HepG2 (cell line): ENCODE results near the gene FALEC. TPM values are rescaled to one million over a fixed set of nuclear protein-coding genes. Genes with fewer than 3 reads are reported as not detected.
A peak's percentile ranks its signal among the peaks of the same experiment; 100 is the strongest.

Experiments
- ARID4A ChIP-seq: sonication (generic); formaldehyde crosslinking; IDR thresholded peaks from 2 replicates; pipeline ENCODE4 v1.5.0; 2020; ENCODE audit warnings: mild to moderate bottlenecking, missing genetic modification reagents, borderline replicate concordance
- FOSL1 ChIP-seq: sonication (generic); formaldehyde crosslinking; IDR thresholded peaks from 2 replicates; pipeline ENCODE4 v1.9.0; 2021; ENCODE audit warnings: missing genetic modification reagents, borderline replicate concordance
- GATAD2A ChIP-seq: IDR thresholded peaks from 2 replicates; pipeline ENCODE4 v1.6.1; 2016
- HNF4A ChIP-seq: sonication (generic); formaldehyde crosslinking; IDR thresholded peaks from 2 replicates; pipeline ENCODE4 v1.4.0; 2020; ENCODE audit warnings: missing genetic modification reagents
- ZHX2 ChIP-seq, 2 experiments: sonication (generic) in 1 of 2; formaldehyde crosslinking in 1 of 2; IDR thresholded peaks; 2 replicates each; pipeline versions ENCODE4 v1.6.1 to v1.9.0; 2014 to 2022; ENCODE audit warnings: antibody characterized with exemption in 1 of 2, borderline replicate concordance in 1 of 2, inconsistent platforms in 1 of 2, low read depth in 1 of 2, missing genetic modification reagents in 1 of 2
- ZMYM3 ChIP-seq: sonication (generic); formaldehyde crosslinking; IDR thresholded peaks from 2 replicates; pipeline ENCODE4 v1.5.1; 2020; ENCODE audit warnings: mild to moderate bottlenecking, missing genetic modification reagents
- ZSCAN9 ChIP-seq: IDR thresholded peaks from 2 replicates; pipeline ENCODE4 v1.6.1; 2016; ENCODE audit warnings: borderline replicate concordance
- polyA plus RNA-seq, 8 experiments: library from polyadenylated mRNA; depleted of rRNA in 3 of 8; stranded (reverse) in 7 of 8; unstranded in 1 of 8; fragments of >200 nt; fragmentation: Illumina TruSeq in 4 of 8; extraction: Trizol in 4 of 8; gene quantifications; 2 replicates each; pipeline versions ENCODE4 v1.2.1 to v1.2.3, GENCODE V29; 2011 to 2016; ENCODE audit warnings: low read depth in 4 of 8, missing spikeins in 1 of 8, mixed read lengths in 1 of 8; ENCODE audit not compliant: insufficient read depth in 1 of 8
- total RNA-seq, 5 experiments: library from RNA; depleted of rRNA; stranded (reverse); fragments of >200 nt; fragmentation: Illumina TruSeq; extraction: Trizol; gene quantifications; 2 replicates each; pipeline ENCODE4 v1.2.3, GENCODE V29; 2016; ENCODE audit warnings: low read depth in 1 of 5
- TF ChIP-seq, protein P1 (sequence below): sonication (generic); formaldehyde crosslinking; conservative IDR thresholded peaks from 2 replicates; pipeline ENCODE4 v1.4.0; 2020; ENCODE audit warnings: missing genetic modification reagents
- TF ChIP-seq, protein P2 (sequence below): sonication (generic); formaldehyde crosslinking; IDR thresholded peaks from 2 replicates; pipeline ENCODE4 v1.5.0; 2020; ENCODE audit warnings: missing genetic modification reagents, mild to moderate bottlenecking, borderline replicate concordance
- TF ChIP-seq, protein P3 (sequence below): sonication (generic); formaldehyde crosslinking; IDR thresholded peaks from 2 replicates; pipeline ENCODE4 v1.4.0; 2020; ENCODE audit warnings: missing genetic modification reagents

FALEC gene
- total and polyA plus RNA-seq, 2 of the 13 experiments (the other 11 are each of a cell fraction or from before 2014, with no cell fraction given): 0.33 to 0.71 TPM

- peak; percentile 34; the same call in 1 of the 2 replicates for TF ChIP-seq HNF4A (CRISPR knock-in tag)
- TF ChIP-seq, protein P1, sequence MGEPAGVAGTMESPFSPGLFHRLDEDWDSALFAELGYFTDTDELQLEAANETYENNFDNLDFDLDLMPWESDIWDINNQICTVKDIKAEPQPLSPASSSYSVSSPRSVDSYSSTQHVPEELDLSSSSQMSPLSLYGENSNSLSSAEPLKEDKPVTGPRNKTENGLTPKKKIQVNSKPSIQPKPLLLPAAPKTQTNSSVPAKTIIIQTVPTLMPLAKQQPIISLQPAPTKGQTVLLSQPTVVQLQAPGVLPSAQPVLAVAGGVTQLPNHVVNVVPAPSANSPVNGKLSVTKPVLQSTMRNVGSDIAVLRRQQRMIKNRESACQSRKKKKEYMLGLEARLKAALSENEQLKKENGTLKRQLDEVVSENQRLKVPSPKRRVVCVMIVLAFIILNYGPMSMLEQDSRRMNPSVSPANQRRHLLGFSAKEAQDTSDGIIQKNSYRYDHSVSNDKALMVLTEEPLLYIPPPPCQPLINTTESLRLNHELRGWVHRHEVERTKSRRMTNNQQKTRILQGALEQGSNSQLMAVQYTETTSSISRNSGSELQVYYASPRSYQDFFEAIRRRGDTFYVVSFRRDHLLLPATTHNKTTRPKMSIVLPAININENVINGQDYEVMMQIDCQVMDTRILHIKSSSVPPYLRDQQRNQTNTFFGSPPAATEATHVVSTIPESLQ (CRISPR knock-in tag): no peak; the same call in 1 of the 2 replicates
- TF ChIP-seq, protein P2, sequence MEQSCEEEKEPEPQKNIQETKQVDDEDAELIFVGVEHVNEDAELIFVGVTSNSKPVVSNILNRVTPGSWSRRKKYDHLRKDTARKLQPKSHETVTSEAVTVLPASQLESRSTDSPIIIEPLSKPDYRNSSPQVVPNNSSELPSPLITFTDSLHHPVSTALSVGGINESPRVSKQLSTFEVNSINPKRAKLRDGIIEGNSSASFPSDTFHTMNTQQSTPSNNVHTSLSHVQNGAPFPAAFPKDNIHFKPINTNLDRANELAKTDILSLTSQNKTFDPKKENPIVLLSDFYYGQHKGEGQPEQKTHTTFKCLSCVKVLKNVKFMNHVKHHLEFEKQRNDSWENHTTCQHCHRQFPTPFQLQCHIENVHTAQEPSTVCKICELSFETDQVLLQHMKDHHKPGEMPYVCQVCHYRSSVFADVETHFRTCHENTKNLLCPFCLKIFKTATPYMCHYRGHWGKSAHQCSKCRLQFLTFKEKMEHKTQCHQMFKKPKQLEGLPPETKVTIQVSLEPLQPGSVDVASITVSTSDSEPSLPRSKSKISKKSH (CRISPR knock-in tag): peak; percentile 71; the same call in 1 of the 2 replicates
- TF ChIP-seq ZSCAN9 (CRISPR knock-in tag): peak; percentile 60; the same call in 1 of the 2 replicates
- no peak for TF ChIP-seq FOSL1 (CRISPR knock-in tag)
- TF ChIP-seq, protein P3, sequence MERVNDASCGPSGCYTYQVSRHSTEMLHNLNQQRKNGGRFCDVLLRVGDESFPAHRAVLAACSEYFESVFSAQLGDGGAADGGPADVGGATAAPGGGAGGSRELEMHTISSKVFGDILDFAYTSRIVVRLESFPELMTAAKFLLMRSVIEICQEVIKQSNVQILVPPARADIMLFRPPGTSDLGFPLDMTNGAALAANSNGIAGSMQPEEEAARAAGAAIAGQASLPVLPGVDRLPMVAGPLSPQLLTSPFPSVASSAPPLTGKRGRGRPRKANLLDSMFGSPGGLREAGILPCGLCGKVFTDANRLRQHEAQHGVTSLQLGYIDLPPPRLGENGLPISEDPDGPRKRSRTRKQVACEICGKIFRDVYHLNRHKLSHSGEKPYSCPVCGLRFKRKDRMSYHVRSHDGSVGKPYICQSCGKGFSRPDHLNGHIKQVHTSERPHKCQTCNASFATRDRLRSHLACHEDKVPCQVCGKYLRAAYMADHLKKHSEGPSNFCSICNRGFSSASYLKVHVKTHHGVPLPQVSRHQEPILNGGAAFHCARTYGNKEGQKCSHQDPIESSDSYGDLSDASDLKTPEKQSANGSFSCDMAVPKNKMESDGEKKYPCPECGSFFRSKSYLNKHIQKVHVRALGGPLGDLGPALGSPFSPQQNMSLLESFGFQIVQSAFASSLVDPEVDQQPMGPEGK (CRISPR knock-in tag): peak; percentile 68
- TF ChIP-seq ZHX2 (IDR thresholded peaks at IDR 0.05; ENCODE audit: low read depth): peak; percentile 82
- TF ChIP-seq ZHX2 (CRISPR knock-in tag; IDR thresholded peaks at IDR 0.05; ENCODE audit: borderline replicate concordance): no peak; the same call in 1 of the 2 replicates
- peak; percentile 82; the same call in 1 of the 2 replicates for TF ChIP-seq ARID4A
- TF ChIP-seq GATAD2A (CRISPR knock-in tag): peak; percentile 73
- TF ChIP-seq ZMYM3: peak; percentile 84; the same call in 1 of the 2 replicates
These were observed 28.4 kb upstream of the FALEC start, which contains the start of gene TARS2 (continued) for GRCh38 chr1:150486966-150487762.
